Left kidney (tissue), 2 donors: ENCODE measurements around the gene CDK2AP2. TPM values are rescaled to one million over a fixed set of nuclear protein-coding genes. Genes with fewer than 3 reads are reported as not detected.
A peak's percentile ranks its signal among the peaks of the same experiment; 100 is the strongest.
"Not testable (repeated sequence)": the region's sequence is repeated elsewhere in the genome, so short reads cannot be mapped to it uniquely, and the experiment has no call there.

Experiments
- DNase-seq: peaks from one replicate; pipeline ENCODE4 v3.0.0-alpha.2; 2013
- polyA plus RNA-seq: library from polyadenylated mRNA; unstranded; fragments of 120-200 nt; gene quantifications from one replicate; pipeline ENCODE4 v1.2.1, GENCODE V29; 2013; ENCODE audit not compliant: insufficient read length

CDK2AP2 gene
- polyA plus RNA-seq, 1 donor = 32.8 TPM

- peak; percentile 47 for DNase-seq
Observed at GRCh38 chr11:67525275-67525976, 17.5 kb upstream of the CDK2AP2 start.

GRCh38 chr11:67524480-67524808 lies 16.5 kb upstream of the CDK2AP2 start:
- no peak for DNase-seq

- no peak for DNase-seq
Observed at GRCh38 chr11:67523556-67524479, 15.9 kb upstream of the CDK2AP2 start.

GRCh38 chr11:67522844-67523555 lies 15.0 kb upstream of the CDK2AP2 start, which contains the start of gene CABP2:
TSS of gene CABP2 (minus strand) at chr11:67523446. CDS start at chr11:67523326, 120 bp downstream.
- DNase-seq = no peak

- DNase-seq = no peak
Observed at GRCh38 chr11:67522338-67522737, 14.4 kb upstream of the CDK2AP2 start.

GRCh38 chr11:67521924-67522323 lies 14.0 kb upstream of the CDK2AP2 start:
- DNase-seq = no peak

- no peak for DNase-seq
Observed at GRCh38 chr11:67520856-67521824, 13.2 kb upstream of the CDK2AP2 start.

GRCh38 chr11:67519726-67520125 lies 11.8 kb upstream of the CDK2AP2 start:
- DNase-seq = no peak

GRCh38 chr11:67517784-67518552 lies 10.0 kb upstream of the CDK2AP2 start:
- DNase-seq = no peak

- no peak for DNase-seq
Observed at GRCh38 chr11:67516806-67517205, 8.8 kb upstream of the CDK2AP2 start.

GRCh38 chr11:67514116-67514515 lies 6.2 kb upstream of the CDK2AP2 start:
- no peak for DNase-seq

GRCh38 chr11:67511558-67511957 lies 3.6 kb upstream of the CDK2AP2 start:
- not testable (repeated sequence) for DNase-seq

- DNase-seq = no peak
Observed at GRCh38 chr11:67510023-67510345, 2.0 kb upstream of the CDK2AP2 start.

GRCh38 chr11:67508486-67509121 lies 642 bp upstream of the CDK2AP2 start:
- peak; percentile 96 for DNase-seq

- peak; percentile 21 for DNase-seq
Observed at GRCh38 chr11:67507242-67507863, 609 bp downstream of the CDK2AP2 start.

GRCh38 chr11:67506426-67507051 lies 1.4 kb downstream of the CDK2AP2 start:
- DNase-seq = no peak

- DNase-seq = peak; percentile 82
Observed at GRCh38 chr11:67505605-67506396, 2.2 kb downstream of the CDK2AP2 start.

GRCh38 chr11:67504950-67505581 lies 2.9 kb downstream of the CDK2AP2 start, which contains the start of gene PITPNM1:
TSS of gene PITPNM1 (minus strand) at chr11:67505363. CDS start at chr11:67504180, 1,183 bp downstream.
- DNase-seq = peak; percentile 53
